ENCODE data around the gene SELENOI. TPM values are rescaled to one million over a fixed set of nuclear protein-coding genes. Genes with fewer than 3 reads are reported as not detected.

The SELENOI gene
- total RNA-seq, 1 donor from 2014 or later, result 51.9 TPM

DNA sequence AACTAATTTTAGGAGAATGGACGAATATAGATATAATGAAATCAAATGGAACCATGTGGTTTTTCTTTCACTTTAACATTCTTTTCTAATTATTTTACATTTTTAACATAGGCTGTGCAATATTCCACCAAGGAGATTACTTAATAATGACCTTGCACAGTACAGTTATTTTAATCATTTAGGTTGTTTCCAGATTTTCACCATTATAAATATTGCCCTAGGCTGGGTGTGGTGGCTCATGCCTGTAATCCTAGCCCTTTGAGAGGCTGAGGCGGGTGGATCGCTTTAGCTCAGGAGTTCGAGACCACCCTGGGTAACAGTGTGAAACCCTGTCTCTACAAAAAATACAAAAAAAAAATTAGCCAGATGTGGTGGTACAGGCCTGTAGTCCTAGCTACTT lies 41.2 kb downstream of the SELENOI start:
- H3K9ac ChIP-seq (ENCODE audit: low read length), result no peak overlapping the region
- Mint-ChIP-seq H3K27me3 (ENCODE audit: low read depth, unreplicated experiment) (no peaks in the 10 kb centered on the region), H3K4me3 (ENCODE audit: unreplicated experiment) (no peak overlapping the region), H3K36me3 (ENCODE audit: low read depth, unreplicated experiment) (peaks cover 7% of the 10 kb centered on the region), H3K27ac (ENCODE audit: unreplicated experiment) (no peak overlapping the region), H3K9me3 (ENCODE audit: unreplicated experiment) (no peaks in the 10 kb centered on the region), H3K4me1 (ENCODE audit: low read depth, unreplicated experiment) (no peaks in the 10 kb centered on the region)
- no peak for TF ChIP-seq EZH2 (IDR thresholded peaks at IDR 0.05; ENCODE audit: insufficient read depth, low read length)
- TF ChIP-seq, protein P1, sequence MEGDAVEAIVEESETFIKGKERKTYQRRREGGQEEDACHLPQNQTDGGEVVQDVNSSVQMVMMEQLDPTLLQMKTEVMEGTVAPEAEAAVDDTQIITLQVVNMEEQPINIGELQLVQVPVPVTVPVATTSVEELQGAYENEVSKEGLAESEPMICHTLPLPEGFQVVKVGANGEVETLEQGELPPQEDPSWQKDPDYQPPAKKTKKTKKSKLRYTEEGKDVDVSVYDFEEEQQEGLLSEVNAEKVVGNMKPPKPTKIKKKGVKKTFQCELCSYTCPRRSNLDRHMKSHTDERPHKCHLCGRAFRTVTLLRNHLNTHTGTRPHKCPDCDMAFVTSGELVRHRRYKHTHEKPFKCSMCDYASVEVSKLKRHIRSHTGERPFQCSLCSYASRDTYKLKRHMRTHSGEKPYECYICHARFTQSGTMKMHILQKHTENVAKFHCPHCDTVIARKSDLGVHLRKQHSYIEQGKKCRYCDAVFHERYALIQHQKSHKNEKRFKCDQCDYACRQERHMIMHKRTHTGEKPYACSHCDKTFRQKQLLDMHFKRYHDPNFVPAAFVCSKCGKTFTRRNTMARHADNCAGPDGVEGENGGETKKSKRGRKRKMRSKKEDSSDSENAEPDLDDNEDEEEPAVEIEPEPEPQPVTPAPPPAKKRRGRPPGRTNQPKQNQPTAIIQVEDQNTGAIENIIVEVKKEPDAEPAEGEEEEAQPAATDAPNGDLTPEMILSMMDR (IDR thresholded peaks at IDR 0.05; ENCODE audit: insufficient read depth, low read depth, low read length), result no peak
- H3K4me3 ChIP-seq (ENCODE audit: insufficient read depth, low read depth, low read length), result no peak overlapping the region
- no peaks in the 10 kb centered on the region for H3K27me3 ChIP-seq (ENCODE audit: insufficient read depth, low read length)
- H4K20me1 ChIP-seq (ENCODE audit: insufficient read depth, low read length), result peaks cover 5% of the 10 kb centered on the region
- H3K27ac ChIP-seq (ENCODE audit: low read depth, low read length), result no peak overlapping the region
- no peaks in the 10 kb centered on the region for H3K79me2 ChIP-seq (ENCODE audit: insufficient read depth, low read length)
- H3K4me1 ChIP-seq (ENCODE audit: insufficient read depth, low read length), result no peaks in the 10 kb centered on the region
- no peak overlapping the region for H3K4me2 ChIP-seq (ENCODE audit: low read length)
- H3K36me3 ChIP-seq (ENCODE audit: insufficient read depth, low read length), result peaks cover 11% of the 10 kb centered on the region
- no peaks in the 10 kb centered on the region for H3K9me3 ChIP-seq (ENCODE audit: insufficient read depth, low read depth, low read length)
- no peak overlapping the region for H2AFZ ChIP-seq (ENCODE audit: low read depth, low read length)
- DNase-seq (ENCODE audit: low read depth) (no peak), FAIRE-seq (no peak)

DNA sequence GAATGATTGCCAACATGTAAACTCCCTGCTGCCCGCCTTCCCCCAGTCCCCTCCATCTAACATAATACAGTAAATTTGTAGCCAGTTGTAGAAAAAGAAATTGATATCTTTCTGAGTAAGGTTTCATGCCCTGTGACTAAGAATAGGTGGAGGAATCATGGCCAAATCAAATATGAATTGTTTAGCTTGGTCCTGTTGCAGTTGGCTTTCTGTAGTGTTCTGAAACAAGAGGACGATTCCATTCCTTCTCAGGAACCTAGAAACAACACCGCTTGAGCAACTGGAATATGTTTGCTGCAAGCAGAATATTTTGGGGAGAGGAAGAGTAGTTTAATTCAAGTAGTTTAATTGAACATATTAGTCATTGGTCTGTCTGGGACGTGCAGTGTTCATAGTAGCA lies 48.8 kb downstream of the SELENOI start:
- peaks cover 6% of the 10 kb centered on the region for H3K36me3 Mint-ChIP-seq (ENCODE audit: low read depth, unreplicated experiment)
- TF ChIP-seq, protein P1 (IDR thresholded peaks at IDR 0.05; ENCODE audit: insufficient read depth, low read depth, low read length), result no peak
- no peak for TF ChIP-seq EZH2 (IDR thresholded peaks at IDR 0.05; ENCODE audit: insufficient read depth, low read length)
- H3K9me3 Mint-ChIP-seq (ENCODE audit: unreplicated experiment), result no peaks in the 10 kb centered on the region
- FAIRE-seq, result no peak
- peaks cover 6% of the 10 kb centered on the region for H3K36me3 ChIP-seq (ENCODE audit: insufficient read depth, low read length)
- H3K4me1 Mint-ChIP-seq (ENCODE audit: low read depth, unreplicated experiment), result peaks cover under 1% of the 10 kb centered on the region
- H3K4me1 ChIP-seq (ENCODE audit: insufficient read depth, low read length), result no peaks in the 10 kb centered on the region
- no peaks in the 10 kb centered on the region for H3K79me2 ChIP-seq (ENCODE audit: insufficient read depth, low read length)
- H3K27me3 ChIP-seq (ENCODE audit: insufficient read depth, low read length), result no peaks in the 10 kb centered on the region
- no peak overlapping the region for H3K4me2 ChIP-seq (ENCODE audit: low read length)
- H3K9me3 ChIP-seq (ENCODE audit: insufficient read depth, low read depth, low read length), result no peaks in the 10 kb centered on the region
- H3K27ac Mint-ChIP-seq (ENCODE audit: unreplicated experiment), result no peak overlapping the region
- H3K4me3 ChIP-seq (ENCODE audit: insufficient read depth, low read depth, low read length), result no peak overlapping the region
- H3K4me3 Mint-ChIP-seq (ENCODE audit: unreplicated experiment), result no peak overlapping the region
- H3K27ac ChIP-seq (ENCODE audit: low read depth, low read length), result no peak overlapping the region
- H3K27me3 Mint-ChIP-seq (ENCODE audit: low read depth, unreplicated experiment), result no peaks in the 10 kb centered on the region
- no peak overlapping the region for H2AFZ ChIP-seq (ENCODE audit: low read depth, low read length)
- DNase-seq (ENCODE audit: low read depth), result peak; percentile 26
- no peak overlapping the region for H3K9ac ChIP-seq (ENCODE audit: low read length)
- peaks cover 18% of the 10 kb centered on the region for H4K20me1 ChIP-seq (ENCODE audit: insufficient read depth, low read length)

DNA sequence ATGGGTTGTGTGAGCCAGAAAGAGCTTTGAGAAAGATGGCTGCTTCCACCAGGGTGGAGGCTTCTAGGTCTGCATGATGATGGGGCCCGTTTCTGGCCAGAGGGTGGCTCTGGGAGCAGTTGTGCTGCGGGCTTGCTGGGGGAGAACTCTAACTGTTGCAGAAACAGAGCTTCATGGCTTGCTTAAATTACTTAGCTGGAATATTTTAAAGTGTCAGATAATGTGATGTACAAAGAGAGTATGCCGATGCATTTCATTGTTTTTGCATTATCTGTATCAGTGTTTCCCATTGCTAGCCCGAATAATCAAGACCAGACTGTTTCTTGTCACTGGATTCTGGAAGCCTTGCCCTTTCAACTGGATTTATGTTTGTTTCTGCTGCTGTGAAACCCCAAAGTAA lies 49.5 kb downstream of the SELENOI start:
- Histone ChIP-seq H3K4me1 (ENCODE audit: insufficient read depth, low read length) (no peaks in the 10 kb centered on the region), H3K4me3 (ENCODE audit: insufficient read depth, low read depth, low read length) (no peak overlapping the region), H3K79me2 (ENCODE audit: insufficient read depth, low read length) (no peaks in the 10 kb centered on the region), H3K27ac (ENCODE audit: low read depth, low read length) (no peak overlapping the region), H3K36me3 (ENCODE audit: insufficient read depth, low read length) (peaks cover 6% of the 10 kb centered on the region), H3K27me3 (ENCODE audit: insufficient read depth, low read length) (no peaks in the 10 kb centered on the region), H3K9me3 (ENCODE audit: insufficient read depth, low read depth, low read length) (no peaks in the 10 kb centered on the region), H2AFZ (ENCODE audit: low read depth, low read length) (no peak overlapping the region), H3K4me2 (ENCODE audit: low read length) (no peak overlapping the region), H3K9ac (ENCODE audit: low read length) (no peak overlapping the region), H4K20me1 (ENCODE audit: insufficient read depth, low read length) (peaks cover 18% of the 10 kb centered on the region)
- H3K36me3 Mint-ChIP-seq (ENCODE audit: low read depth, unreplicated experiment), result peaks cover 6% of the 10 kb centered on the region
- H3K4me1 Mint-ChIP-seq (ENCODE audit: low read depth, unreplicated experiment), result peaks cover 4% of the 10 kb centered on the region
- no peak for FAIRE-seq
- no peaks in the 10 kb centered on the region for H3K9me3 Mint-ChIP-seq (ENCODE audit: unreplicated experiment)
- no peak overlapping the region for H3K4me3 Mint-ChIP-seq (ENCODE audit: unreplicated experiment)
- TF ChIP-seq, protein P1 (IDR thresholded peaks at IDR 0.05; ENCODE audit: insufficient read depth, low read depth, low read length), result no peak
- TF ChIP-seq EZH2 (IDR thresholded peaks at IDR 0.05; ENCODE audit: insufficient read depth, low read length), result no peak
- H3K27ac Mint-ChIP-seq (ENCODE audit: unreplicated experiment), result no peak overlapping the region
- H3K27me3 Mint-ChIP-seq (ENCODE audit: low read depth, unreplicated experiment), result no peaks in the 10 kb centered on the region
- DNase-seq (ENCODE audit: low read depth), result no peak
